Astrocyte (in vitro differentiated cells and primary cell): ENCODE measurements around the gene WIPF3. TPM values are rescaled to one million over a fixed set of nuclear protein-coding genes. Genes with fewer than 3 reads are reported as not detected.

Source experiments
- DNase-seq: peaks from one replicate; pipeline ENCODE4 v3.0.0-alpha.2; 2010; ENCODE audit warnings: low read depth
- FAIRE-seq: peaks from 2 replicates; lab custom pipeline; 2011; peaks lifted over from hg19 to GRCh38; lab: Jason Lieb, UNC
- H2AFZ ChIP-seq: 2 replicates; pipeline ENCODE4 v1.6.0; 2012; ENCODE audit warnings: low read depth, low read length, inconsistent platforms
- H3K27ac ChIP-seq: 2 replicates; pipeline ENCODE4 v1.5.1; 2011; ENCODE audit warnings: low read depth, low read length, inconsistent platforms
- H3K27me3 ChIP-seq: 2 replicates; pipeline ENCODE4 v1.6.0; 2011; ENCODE audit warnings: low read length, inconsistent platforms; ENCODE audit not compliant: insufficient read depth
- H3K36me3 ChIP-seq: 2 replicates; pipeline ENCODE4 v1.5.1; 2011; ENCODE audit warnings: low read length, inconsistent platforms; ENCODE audit not compliant: insufficient read depth
- H3K4me1 ChIP-seq: 2 replicates; pipeline ENCODE4 v1.5.1; 2011; ENCODE audit warnings: low read length, inconsistent platforms; ENCODE audit not compliant: insufficient read depth
- H3K4me2 ChIP-seq: 2 replicates; pipeline ENCODE4 v1.6.0; 2012; ENCODE audit warnings: low read length, inconsistent platforms
- H3K4me3 ChIP-seq: 2 replicates; pipeline ENCODE4 v1.5.1; 2011; ENCODE audit warnings: low read depth, mild to moderate bottlenecking, low read length, inconsistent platforms; ENCODE audit not compliant: insufficient read depth
- H3K79me2 ChIP-seq: 2 replicates; pipeline ENCODE4 v1.6.0; 2012; ENCODE audit warnings: mild to moderate bottlenecking, low read length, inconsistent platforms; ENCODE audit not compliant: insufficient read depth
- H3K9ac ChIP-seq: 2 replicates; pipeline ENCODE4 v1.6.0; 2012; ENCODE audit warnings: mild to moderate bottlenecking, low read length, inconsistent platforms
- H3K9me3 ChIP-seq: 2 replicates; pipeline ENCODE4 v1.5.1; 2012; ENCODE audit warnings: low read depth, mild to moderate bottlenecking, low read length, inconsistent platforms; ENCODE audit not compliant: insufficient read depth
- H4K20me1 ChIP-seq: 2 replicates; pipeline ENCODE4 v1.6.0; 2012; ENCODE audit warnings: low read length, inconsistent platforms; ENCODE audit not compliant: insufficient read depth
- H3K27ac Mint-ChIP-seq: one replicate; pipeline ENCODE4 v1.8.0; 2021; ENCODE audit warnings: mild to moderate bottlenecking, mixed read lengths; ENCODE audit not compliant: unreplicated experiment
- H3K27me3 Mint-ChIP-seq: one replicate; pipeline ENCODE4 v1.8.0; 2021; ENCODE audit warnings: low read depth, mixed read lengths; ENCODE audit not compliant: unreplicated experiment
- H3K36me3 Mint-ChIP-seq: one replicate; pipeline ENCODE4 v1.8.0; 2021; ENCODE audit warnings: low read depth, mixed read lengths; ENCODE audit not compliant: unreplicated experiment
- H3K4me1 Mint-ChIP-seq: one replicate; pipeline ENCODE4 v1.8.0; 2021; ENCODE audit warnings: low read depth, mixed read lengths; ENCODE audit not compliant: unreplicated experiment
- H3K4me3 Mint-ChIP-seq: one replicate; pipeline ENCODE4 v1.8.0; 2021; ENCODE audit warnings: mild to moderate bottlenecking, moderate library complexity, mixed read lengths; ENCODE audit not compliant: unreplicated experiment
- H3K9me3 Mint-ChIP-seq: one replicate; pipeline ENCODE4 v1.8.0; 2021; ENCODE audit warnings: mild to moderate bottlenecking, mixed read lengths; ENCODE audit not compliant: unreplicated experiment
- EZH2 ChIP-seq: IDR thresholded peaks from 2 replicates; pipeline ENCODE4 v1.6.1; 2012; ENCODE audit warnings: mild to moderate bottlenecking, low read length, inconsistent platforms; ENCODE audit not compliant: insufficient read depth
- total RNA-seq: library from RNA; stranded (reverse); gene quantifications from 2 replicates; pipeline ENCODE4 v1.2.1, GENCODE V29; 2021
- TF ChIP-seq, protein P1 (sequence below): IDR thresholded peaks from 2 replicates; pipeline ENCODE4 v1.5.1; 2011; ENCODE audit warnings: low read depth, mild to moderate bottlenecking, inconsistent platforms, low read length, moderate library complexity; ENCODE audit not compliant: insufficient read depth

WIPF3 gene
- total RNA-seq, 1 donor from 2014 or later = 1.0 TPM

DNA sequence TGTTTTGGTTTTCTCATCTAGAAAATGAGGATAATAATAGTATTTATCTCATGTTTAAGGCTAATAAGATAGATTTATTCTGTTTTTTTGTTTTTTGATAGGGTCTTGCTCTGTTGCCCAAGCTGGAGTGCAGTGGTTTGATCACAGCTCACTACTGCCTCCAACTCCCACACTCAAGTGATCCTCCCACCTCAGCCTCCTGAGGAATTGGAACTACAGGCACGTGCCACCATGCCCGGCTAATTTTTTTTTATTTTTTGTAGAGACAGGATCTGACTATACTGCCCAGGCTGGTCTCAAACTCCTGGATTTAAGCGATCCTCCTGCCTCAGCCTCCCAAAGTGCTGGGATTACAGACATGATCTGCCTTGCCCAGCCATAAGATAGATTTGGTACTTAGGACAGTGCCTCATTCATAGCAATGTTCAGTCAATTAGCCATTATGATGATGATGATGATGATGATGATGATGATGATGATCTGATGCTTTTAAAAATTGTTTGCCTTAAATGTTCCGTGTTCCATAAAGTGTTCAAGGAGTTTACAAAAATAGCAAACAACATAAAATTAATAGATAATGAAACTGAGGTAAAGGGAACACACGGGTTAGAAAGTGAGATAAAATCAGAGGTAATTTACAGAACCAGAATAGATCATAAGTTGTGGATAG is 4.6 kb downstream of the WIPF3 start:
- Histone ChIP-seq H3K36me3 (no peaks in the 10 kb centered on the region), H3K9ac (no peak overlapping the region), H2AFZ (no peak overlapping the region), H3K79me2 (no peaks in the 10 kb centered on the region), H4K20me1 (no peaks in the 10 kb centered on the region), H3K9me3 (no peaks in the 10 kb centered on the region), H3K27ac (no peak overlapping the region), H3K4me1 (peaks cover 8% of the 10 kb centered on the region), H3K27me3 (peaks cover 57% of the 10 kb centered on the region), H3K4me2 (no peak overlapping the region), H3K4me3 (no peak overlapping the region)
- Mint-ChIP-seq H3K36me3 (no peaks in the 10 kb centered on the region), H3K4me3 (no peak overlapping the region), H3K4me1 (peaks cover 12% of the 10 kb centered on the region), H3K27ac (no peak overlapping the region), H3K27me3 (peaks cover 35% of the 10 kb centered on the region), H3K9me3 (no peaks in the 10 kb centered on the region)
- FAIRE-seq = no peak
- DNase-seq = no peak
- TF ChIP-seq EZH2 = no peak
- TF ChIP-seq, protein P1, sequence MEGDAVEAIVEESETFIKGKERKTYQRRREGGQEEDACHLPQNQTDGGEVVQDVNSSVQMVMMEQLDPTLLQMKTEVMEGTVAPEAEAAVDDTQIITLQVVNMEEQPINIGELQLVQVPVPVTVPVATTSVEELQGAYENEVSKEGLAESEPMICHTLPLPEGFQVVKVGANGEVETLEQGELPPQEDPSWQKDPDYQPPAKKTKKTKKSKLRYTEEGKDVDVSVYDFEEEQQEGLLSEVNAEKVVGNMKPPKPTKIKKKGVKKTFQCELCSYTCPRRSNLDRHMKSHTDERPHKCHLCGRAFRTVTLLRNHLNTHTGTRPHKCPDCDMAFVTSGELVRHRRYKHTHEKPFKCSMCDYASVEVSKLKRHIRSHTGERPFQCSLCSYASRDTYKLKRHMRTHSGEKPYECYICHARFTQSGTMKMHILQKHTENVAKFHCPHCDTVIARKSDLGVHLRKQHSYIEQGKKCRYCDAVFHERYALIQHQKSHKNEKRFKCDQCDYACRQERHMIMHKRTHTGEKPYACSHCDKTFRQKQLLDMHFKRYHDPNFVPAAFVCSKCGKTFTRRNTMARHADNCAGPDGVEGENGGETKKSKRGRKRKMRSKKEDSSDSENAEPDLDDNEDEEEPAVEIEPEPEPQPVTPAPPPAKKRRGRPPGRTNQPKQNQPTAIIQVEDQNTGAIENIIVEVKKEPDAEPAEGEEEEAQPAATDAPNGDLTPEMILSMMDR = no peak

DNA sequence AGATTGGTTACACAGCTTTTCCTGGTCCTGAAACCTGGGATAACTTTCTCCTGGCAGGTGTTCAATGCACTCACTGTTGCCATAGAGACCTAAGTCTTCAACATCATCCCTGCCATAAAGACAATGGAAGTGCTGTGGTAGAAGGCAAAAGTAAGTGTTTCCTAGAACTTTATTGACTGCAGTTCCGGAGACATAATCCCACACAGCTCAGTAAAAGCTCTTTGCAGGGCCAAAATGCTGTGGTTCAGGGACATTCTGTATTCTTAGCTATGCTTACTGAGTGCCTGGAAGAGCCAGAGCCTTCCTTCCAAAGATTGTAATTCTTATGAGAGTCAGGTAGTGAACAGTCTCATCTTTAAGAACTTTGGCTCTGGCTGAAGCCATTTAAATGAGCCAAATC is 5.3 kb downstream of the WIPF3 start:
- Mint-ChIP-seq H3K9me3 (no peaks in the 10 kb centered on the region), H3K4me3 (no peak overlapping the region), H3K4me1 (peaks cover 12% of the 10 kb centered on the region), H3K27me3 (peaks cover 33% of the 10 kb centered on the region), H3K27ac (no peak overlapping the region), H3K36me3 (no peaks in the 10 kb centered on the region)
- no peaks in the 10 kb centered on the region for H3K36me3 ChIP-seq
- H3K4me3 ChIP-seq = no peak overlapping the region
- H3K9ac ChIP-seq = no peak overlapping the region
- H3K27ac ChIP-seq = no peak overlapping the region
- H3K27me3 ChIP-seq = peaks cover 53% of the 10 kb centered on the region
- H3K79me2 ChIP-seq = no peaks in the 10 kb centered on the region
- H4K20me1 ChIP-seq = no peaks in the 10 kb centered on the region
- no peak overlapping the region for H2AFZ ChIP-seq
- TF ChIP-seq, protein P1 = no peak
- peaks cover 8% of the 10 kb centered on the region for H3K4me1 ChIP-seq
- H3K9me3 ChIP-seq = no peaks in the 10 kb centered on the region
- FAIRE-seq = no peak
- DNase-seq = no peak
- H3K4me2 ChIP-seq = no peak overlapping the region

DNA sequence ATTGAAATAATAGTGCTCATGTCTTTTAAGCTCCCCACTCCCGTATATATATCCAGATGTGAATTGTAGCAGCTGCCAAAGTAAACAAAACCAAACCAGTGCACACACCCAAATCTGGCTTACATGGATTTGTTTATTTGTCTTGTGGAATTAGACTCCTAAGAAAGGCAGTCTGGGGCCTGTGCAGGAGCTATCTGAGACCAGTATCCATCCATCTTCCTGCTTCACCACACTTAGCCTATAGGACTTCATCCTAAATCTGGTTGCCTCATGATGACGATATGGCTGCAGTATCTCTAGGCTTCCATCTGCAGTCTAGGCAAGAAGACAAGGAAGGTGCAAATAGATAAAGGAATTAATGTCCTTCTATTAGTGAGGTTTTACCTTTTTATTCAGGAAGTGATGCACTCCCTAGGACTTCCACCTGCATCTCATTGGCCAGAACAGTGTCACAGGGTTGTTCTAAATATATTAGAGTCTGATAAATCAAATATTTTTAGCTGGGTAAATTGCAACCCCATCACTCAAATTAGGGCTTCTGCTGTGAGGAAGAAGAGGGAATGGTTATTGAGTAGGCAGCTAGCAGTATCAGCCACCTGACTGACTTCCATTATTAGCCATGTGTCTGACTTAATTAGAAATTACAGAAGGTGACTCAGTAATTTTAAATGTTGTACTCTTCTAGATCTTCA is 6.0 kb downstream of the WIPF3 start:
- Mint-ChIP-seq H3K27me3 (peaks cover 31% of the 10 kb centered on the region), H3K4me1 (peaks cover 12% of the 10 kb centered on the region), H3K9me3 (no peaks in the 10 kb centered on the region), H3K4me3 (no peak overlapping the region), H3K27ac (no peak overlapping the region), H3K36me3 (no peaks in the 10 kb centered on the region)
- H3K4me2 ChIP-seq = no peak overlapping the region
- no peak overlapping the region for H3K9ac ChIP-seq
- H3K27ac ChIP-seq = no peak overlapping the region
- TF ChIP-seq, protein P1 = no peak
- TF ChIP-seq EZH2 = no peak
- peaks cover 48% of the 10 kb centered on the region for H3K27me3 ChIP-seq
- H3K4me1 ChIP-seq = peaks cover 2% of the 10 kb centered on the region
- H2AFZ ChIP-seq = no peak overlapping the region
- H3K36me3 ChIP-seq = no peaks in the 10 kb centered on the region
- no peaks in the 10 kb centered on the region for H3K9me3 ChIP-seq
- FAIRE-seq (no peak), DNase-seq (peak; percentile 17)
- H3K4me3 ChIP-seq = no peak overlapping the region
- H3K79me2 ChIP-seq = no peaks in the 10 kb centered on the region
- no peaks in the 10 kb centered on the region for H4K20me1 ChIP-seq
